Chondrocyte (in vitro differentiated cells): ENCODE measurements around the gene SMG6. TPM values are rescaled to one million over a fixed set of nuclear protein-coding genes. Genes with fewer than 3 reads are reported as not detected.

Source experiments
- DNase-seq: peaks from one replicate; pipeline ENCODE4 v3.0.0; 2021; ENCODE audit warnings: mixed read lengths, low spot score
- H3K27ac Mint-ChIP-seq: one replicate; pipeline ENCODE4 v1.8.0; 2021; ENCODE audit warnings: mild to moderate bottlenecking, moderate library complexity, mixed read lengths; ENCODE audit not compliant: unreplicated experiment
- H3K27me3 Mint-ChIP-seq: 2 replicates; pipeline ENCODE4 v1.8.0; 2021; ENCODE audit warnings: low read depth, mixed read lengths
- H3K36me3 Mint-ChIP-seq: 2 replicates; pipeline ENCODE4 v1.8.0; 2021; ENCODE audit warnings: low read depth, mixed read lengths
- H3K4me1 Mint-ChIP-seq: 2 replicates; pipeline ENCODE4 v1.8.0; 2021; ENCODE audit warnings: low read depth, mild to moderate bottlenecking, mixed read lengths
- H3K4me3 Mint-ChIP-seq: one replicate; pipeline ENCODE4 v1.8.0; 2021; ENCODE audit warnings: mild to moderate bottlenecking, moderate library complexity, mixed read lengths; ENCODE audit not compliant: unreplicated experiment
- H3K9me3 Mint-ChIP-seq: 2 replicates; pipeline ENCODE4 v1.8.0; 2021; ENCODE audit warnings: low read depth, mixed read lengths
- CTCF ChIP-seq: fragments of 200-600 bp; sonication (generic); IDR thresholded peaks from 2 replicates; pipeline ENCODE4 v1.5.0; 2021; ENCODE audit warnings: antibody characterized with exemption, mild to moderate bottlenecking, moderate library complexity
- total RNA-seq: library from RNA; stranded (reverse); gene quantifications from 3 replicates; pipeline ENCODE4 v1.2.1, GENCODE V29; 2021

The SMG6 gene
- total RNA-seq, 1 donor from 2014 or later = 33.6 TPM

GRCh38 chr17:2184993-2185931, 118.3 kb downstream of the SMG6 start:
- Mint-ChIP-seq H3K27ac (no peak overlapping the region), H3K27me3 (no peaks in the 10 kb centered on the region), H3K4me1 (peaks cover 34% of the 10 kb centered on the region), H3K36me3 (peaks cover 37% of the 10 kb centered on the region), H3K9me3 (no peaks in the 10 kb centered on the region), H3K4me3 (no peak overlapping the region)
- DNase-seq = no peak
- no peak for TF ChIP-seq CTCF

- peaks cover 46% of the 10 kb centered on the region for H3K4me1 Mint-ChIP-seq
- no peak overlapping the region for H3K27ac Mint-ChIP-seq
- H3K4me3 Mint-ChIP-seq = no peak overlapping the region
- no peak for DNase-seq
- H3K27me3 Mint-ChIP-seq = no peaks in the 10 kb centered on the region
- H3K9me3 Mint-ChIP-seq = no peaks in the 10 kb centered on the region
- no peak for TF ChIP-seq CTCF
- H3K36me3 Mint-ChIP-seq = peaks cover 32% of the 10 kb centered on the region
These were observed 120.2 kb downstream of the SMG6 start for GRCh38 chr17:2183346-2183745.

- peak overlapping the region; percentile 87 for H3K27ac Mint-ChIP-seq
- peaks cover 28% of the 10 kb centered on the region for H3K36me3 Mint-ChIP-seq
- DNase-seq = no peak
- TF ChIP-seq CTCF = no peak
- peaks cover 58% of the 10 kb centered on the region for H3K4me1 Mint-ChIP-seq
- no peaks in the 10 kb centered on the region for H3K9me3 Mint-ChIP-seq
- H3K27me3 Mint-ChIP-seq = no peaks in the 10 kb centered on the region
- peak overlapping the region; percentile 35 for H3K4me3 Mint-ChIP-seq
These were observed 121.6 kb downstream of the SMG6 start for GRCh38 chr17:2181897-2182448.

GRCh38 chr17:2181206-2181896, 122.2 kb downstream of the SMG6 start:
- peaks cover 63% of the 10 kb centered on the region for H3K4me1 Mint-ChIP-seq
- H3K4me3 Mint-ChIP-seq = peak overlapping the region; percentile 35
- no peaks in the 10 kb centered on the region for H3K9me3 Mint-ChIP-seq
- H3K27ac Mint-ChIP-seq = peak overlapping the region; percentile 87
- no peak for DNase-seq
- no peaks in the 10 kb centered on the region for H3K27me3 Mint-ChIP-seq
- H3K36me3 Mint-ChIP-seq = peaks cover 22% of the 10 kb centered on the region
- no peak for TF ChIP-seq CTCF

GRCh38 chr17:2180768-2181167, 122.8 kb downstream of the SMG6 start:
- Mint-ChIP-seq H3K27ac (peak overlapping the region; percentile 87), H3K27me3 (no peaks in the 10 kb centered on the region), H3K4me3 (no peak overlapping the region), H3K4me1 (peaks cover 66% of the 10 kb centered on the region), H3K36me3 (peaks cover 16% of the 10 kb centered on the region), H3K9me3 (no peaks in the 10 kb centered on the region)
- TF ChIP-seq CTCF = no peak
- DNase-seq = no peak
